Fibroblast of lung (primary cell): ENCODE results near the gene PRMT3.

Experiments
- CTCF ChIP-seq, 2 donors: IDR thresholded peaks in 1 of 2; conservative IDR thresholded peaks in 1 of 2; 1 replicate in 1 of 2; 2 replicates in 1 of 2; pipeline ENCODE4 v1.5.1; 2011 to 2012; ENCODE audit warnings: low read length in 2 of 2, control low read depth in 1 of 2, inconsistent platforms in 1 of 2, low read depth in 1 of 2, mild to moderate bottlenecking in 1 of 2
- EZH2 ChIP-seq: IDR thresholded peaks from 2 replicates; pipeline ENCODE4 v1.5.1; 2012; ENCODE audit warnings: low read length, control low read depth, mild to moderate bottlenecking; ENCODE audit errors: missing control alignments

- no peak for TF ChIP-seq CTCF (conservative IDR thresholded peaks at IDR 0.05 in 1 of 2, IDR thresholded peaks at IDR 0.05 in 1 of 2; ENCODE audit: low read depth in 1 of 2, low read length in 2 of 2)
- TF ChIP-seq EZH2 = no peak
Observed at GRCh38 chr11:20497124-20497792, 109.7 kb downstream of the PRMT3 start.
